ENCODE results near the gene SMIM3.
"Not testable (repeated sequence)": the region's sequence is repeated elsewhere in the genome, so short reads cannot be mapped to it uniquely, and the experiment has no call there.

DNA sequence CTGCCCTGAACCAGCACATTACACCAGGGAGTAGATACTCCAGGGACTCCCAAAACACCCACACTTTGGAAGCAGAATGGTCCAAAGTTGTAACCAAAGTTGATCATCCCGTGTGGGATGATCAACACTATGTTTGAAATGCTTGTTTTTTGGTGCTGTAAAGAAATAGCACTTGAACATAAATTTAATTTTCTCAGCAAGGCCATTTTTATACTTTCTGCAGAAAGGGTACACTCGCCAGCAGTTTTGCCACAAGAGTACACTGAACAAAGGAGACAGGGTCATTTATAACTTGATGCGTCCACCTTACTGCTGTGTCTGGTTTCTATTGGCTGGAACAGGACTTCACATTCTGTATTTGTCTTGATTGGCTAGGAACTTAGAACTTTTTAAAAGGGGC lies 53.3 kb downstream of the SMIM3 start:
- TF ChIP-seq, protein P1, sequence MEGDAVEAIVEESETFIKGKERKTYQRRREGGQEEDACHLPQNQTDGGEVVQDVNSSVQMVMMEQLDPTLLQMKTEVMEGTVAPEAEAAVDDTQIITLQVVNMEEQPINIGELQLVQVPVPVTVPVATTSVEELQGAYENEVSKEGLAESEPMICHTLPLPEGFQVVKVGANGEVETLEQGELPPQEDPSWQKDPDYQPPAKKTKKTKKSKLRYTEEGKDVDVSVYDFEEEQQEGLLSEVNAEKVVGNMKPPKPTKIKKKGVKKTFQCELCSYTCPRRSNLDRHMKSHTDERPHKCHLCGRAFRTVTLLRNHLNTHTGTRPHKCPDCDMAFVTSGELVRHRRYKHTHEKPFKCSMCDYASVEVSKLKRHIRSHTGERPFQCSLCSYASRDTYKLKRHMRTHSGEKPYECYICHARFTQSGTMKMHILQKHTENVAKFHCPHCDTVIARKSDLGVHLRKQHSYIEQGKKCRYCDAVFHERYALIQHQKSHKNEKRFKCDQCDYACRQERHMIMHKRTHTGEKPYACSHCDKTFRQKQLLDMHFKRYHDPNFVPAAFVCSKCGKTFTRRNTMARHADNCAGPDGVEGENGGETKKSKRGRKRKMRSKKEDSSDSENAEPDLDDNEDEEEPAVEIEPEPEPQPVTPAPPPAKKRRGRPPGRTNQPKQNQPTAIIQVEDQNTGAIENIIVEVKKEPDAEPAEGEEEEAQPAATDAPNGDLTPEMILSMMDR (IDR thresholded peaks at IDR 0.05; ENCODE audit: low read depth, low read length): not testable (repeated sequence)
- TF ChIP-seq MYC (IDR thresholded peaks at IDR 0.05; ENCODE audit: low read depth, low read length): not testable (repeated sequence)

Measured in NB4 (cell line).